Measurements from ENCODE around the gene WFIKKN1. TPM values are rescaled to one million over a fixed set of nuclear protein-coding genes. Genes with fewer than 3 reads are reported as not detected.

WFIKKN1 gene
- total and polyA plus RNA-seq, 2 of the 13 experiments (the other 11 are each of a cell fraction or from before 2014, with no cell fraction given) = 1.7 to 4.9 TPM

- TF ChIP-seq ZNF335 (CRISPR knock-in tag; IDR thresholded peaks at IDR 0.05) (no peak), TSC22D2 (CRISPR knock-in tag; IDR thresholded peaks at IDR 0.05; ENCODE audit: borderline replicate concordance) (no peak), ZNF17 (CRISPR knock-in tag; IDR thresholded peaks at IDR 0.05) (no peak), PHF21A (CRISPR knock-in tag; IDR thresholded peaks at IDR 0.05) (no peak), ZNF607 (CRISPR knock-in tag; IDR thresholded peaks at IDR 0.05; ENCODE audit: borderline replicate concordance) (no peak), POLR2G (IDR thresholded peaks at IDR 0.05; ENCODE audit: low read depth, low read length) (no peak), MIER3 (CRISPR knock-in tag; IDR thresholded peaks at IDR 0.05; ENCODE audit: borderline replicate concordance) (no peak), ZNF83 (CRISPR knock-in tag; IDR thresholded peaks at IDR 0.05; ENCODE audit: borderline replicate concordance) (no peak), ZMYM3 (CRISPR knock-in tag; IDR thresholded peaks at IDR 0.05) (no peak), ZNF710 (CRISPR knock-in tag; IDR thresholded peaks at IDR 0.05; ENCODE audit: borderline replicate concordance) (peak; percentile 52; the same call in 1 of the 2 replicates), ISL2 (CRISPR knock-in tag; IDR thresholded peaks at IDR 0.05) (no peak), HNF4G (IDR thresholded peaks at IDR 0.05; ENCODE audit: borderline replicate concordance, low read depth, low read length) (no peak), HNF4G (CRISPR knock-in tag; IDR thresholded peaks at IDR 0.05; ENCODE audit: borderline replicate concordance, low read depth) (no peak), ZNF138 (CRISPR knock-in tag; IDR thresholded peaks at IDR 0.05; ENCODE audit: low read depth) (no peak), ZFP82 (CRISPR knock-in tag; IDR thresholded peaks at IDR 0.05; ENCODE audit: borderline replicate concordance) (no peak), ZBTB20 (CRISPR knock-in tag; IDR thresholded peaks at IDR 0.05; ENCODE audit: borderline replicate concordance, low read depth) (no peak), REST (IDR thresholded peaks at IDR 0.05; ENCODE audit: borderline replicate concordance in 1 of 2, low read depth in 1 of 2, low read length in 2 of 2) (no peak), ATF4 (CRISPR knock-in tag; IDR thresholded peaks at IDR 0.05) (no peak), CEBPG (CRISPR knock-in tag; IDR thresholded peaks at IDR 0.05) (no peak), ZNF205 (CRISPR knock-in tag; IDR thresholded peaks at IDR 0.05) (no peak), MBNL3 (CRISPR knock-in tag; conservative IDR thresholded peaks at IDR 0.05) (no peak), ZFP36 (IDR thresholded peaks at IDR 0.05; ENCODE audit: borderline replicate concordance, low read depth, low read length, partially characterized antibody) (no peak), ETV5 (CRISPR knock-in tag; IDR thresholded peaks at IDR 0.05; ENCODE audit: borderline replicate concordance) (no peak), ZNF790 (CRISPR knock-in tag; IDR thresholded peaks at IDR 0.05; ENCODE audit: borderline replicate concordance) (no peak)
Measured at GRCh38 chr16:610513-611381, 20.0 kb upstream of the WFIKKN1 start (continued).
